K562 (cell line): Measurements from ENCODE around the gene STK32C. TPM values are rescaled to one million over a fixed set of nuclear protein-coding genes. Genes with fewer than 3 reads are reported as not detected.

Experiments
- ATF4 ChIP-seq: fragments of 450-650 bp; formaldehyde crosslinking; IDR thresholded peaks from 2 replicates; pipeline ENCODE4 v1.4.0; 2022; ENCODE audit warnings: mild to moderate bottlenecking, moderate library complexity
- E2F6 ChIP-seq, 2 experiments: IDR thresholded peaks; 2 replicates each; pipeline ENCODE4 v1.6.1; 2011; ENCODE audit warnings: borderline replicate concordance in 1 of 2, control low read depth in 1 of 2, low read depth in 1 of 2, low read length in 1 of 2, mild to moderate bottlenecking in 1 of 2, mixed read lengths in 1 of 2, moderate library complexity in 1 of 2; ENCODE audit not compliant: insufficient read depth in 1 of 2, insufficient read length in 1 of 2, poor library complexity in 1 of 2, severe bottlenecking in 1 of 2; ENCODE audit errors: extremely low read depth in 1 of 2
- EP300 ChIP-seq: IDR thresholded peaks from 2 replicates; pipeline ENCODE4 v1.6.1; 2012; ENCODE audit warnings: low read length, improper control_type of control experiment
- ETS1 ChIP-seq: conservative IDR thresholded peaks from 2 replicates; pipeline ENCODE4 v1.6.1; 2011; ENCODE audit warnings: low read depth, mild to moderate bottlenecking, low read length; ENCODE audit not compliant: control insufficient read depth
- MAFG ChIP-seq: fragments of 450-650 bp; conservative IDR thresholded peaks from 2 replicates; pipeline ENCODE4 v1.6.1; 2016; ENCODE audit warnings: missing genetic modification characterization, missing compliant biosample characterization
- MCM5 ChIP-seq: fragments of 450-650 bp; IDR thresholded peaks from 2 replicates; pipeline ENCODE4 v1.6.1; 2016; ENCODE audit warnings: low read depth
- NFXL1 ChIP-seq: fragments of 450-650 bp; formaldehyde crosslinking; IDR thresholded peaks from 2 replicates; pipeline ENCODE4 v1.4.0; 2021; ENCODE audit warnings: mild to moderate bottlenecking
- SMAD4 ChIP-seq: fragments of 250-450 bp; sonication (Bioruptor Pico); conservative IDR thresholded peaks from 2 replicates; pipeline ENCODE4 v1.8.0; 2021; ENCODE audit warnings: inconsistent platforms, mild to moderate bottlenecking, moderate library complexity
- SRF ChIP-seq, 2 experiments: fragments of 250-450, 450-650 bp in 1 of 2; sonication (Bioruptor Pico) in 1 of 2; sonication (generic) in 1 of 2; formaldehyde crosslinking; IDR thresholded peaks; 2 replicates each; pipeline versions ENCODE4 v1.5.0 to v1.5.1; 2020 to 2022; ENCODE audit warnings: mild to moderate bottlenecking in 1 of 2, missing genetic modification reagents in 1 of 2
- SRSF9 ChIP-seq: fragments of 200-400 bp; formaldehyde crosslinking; IDR thresholded peaks from 2 replicates; pipeline ENCODE4 v1.6.1; 2017; ENCODE audit warnings: low read depth, low read length, borderline replicate concordance
- THAP7 ChIP-seq: fragments of 250-450 bp; sonication (Bioruptor Pico); IDR thresholded peaks from 2 replicates; pipeline ENCODE4 v1.5.0; 2021
- ZBTB26 ChIP-seq: fragments of 450-650 bp; formaldehyde crosslinking; IDR thresholded peaks from 2 replicates; pipeline ENCODE4 v1.4.0; 2022; ENCODE audit warnings: missing genetic modification characterization
- ZNF232 ChIP-seq: sonication (generic); formaldehyde crosslinking; IDR thresholded peaks from 2 replicates; pipeline ENCODE4 v1.8.0; 2022; ENCODE audit warnings: mild to moderate bottlenecking, missing genetic modification reagents
- ZNF347 ChIP-seq: fragments of 450-650 bp; formaldehyde crosslinking; IDR thresholded peaks from 2 replicates; pipeline ENCODE4 v1.4.0; 2020; ENCODE audit warnings: low read depth, mild to moderate bottlenecking, moderate library complexity
- ZNF584 ChIP-seq: fragments of 200-800 bp; sonication (Bioruptor generic); IDR thresholded peaks from 2 replicates; pipeline ENCODE4 v1.6.1; 2016; ENCODE audit warnings: low read depth, mild to moderate bottlenecking, missing genetic modification characterization, missing compliant biosample characterization
- polyA plus RNA-seq, 8 experiments: library from polyadenylated mRNA; depleted of rRNA in 4 of 8; stranded (reverse) in 5 of 8; unstranded in 3 of 8; fragments of >200 nt; fragmentation: Nextera tagmentation in 2 of 8; fragmentation: Illumina TruSeq in 1 of 8; extraction: Ambion mirVana in 2 of 8; extraction: Trizol in 1 of 8; gene quantifications; 2 replicates each; pipeline versions ENCODE4 v1.2.1 to v1.2.3, GENCODE V29; 2011 to 2014; ENCODE audit warnings: inconsistent platforms in 1 of 8, missing spikeins in 1 of 8
- total RNA-seq, 7 experiments: library from RNA; depleted of rRNA in 6 of 7; stranded (reverse); fragments of >200 nt in 6 of 7; fragmentation: Illumina TruSeq in 2 of 7; extraction: Trizol in 2 of 7; gene quantifications; 2 replicates each; pipeline versions ENCODE4 v1.2.1 to v1.2.3, GENCODE V29; 2011 to 2021; ENCODE audit warnings: low replicate concordance in 1 of 7
- TF ChIP-seq, protein P1 (sequence below): sonication (generic); formaldehyde crosslinking; IDR thresholded peaks from 2 replicates; pipeline ENCODE4 v1.8.0; 2023; ENCODE audit warnings: mild to moderate bottlenecking, missing genetic modification reagents

Gene STK32C
- total and polyA plus RNA-seq, 9 of the 15 experiments (the other 6 are each of a cell fraction or from before 2014, with no cell fraction given): 1.5 to 20.9 (median 6.5) TPM

GRCh38 chr10:132335189-132336063, 27.7 kb upstream of the STK32C start (continued):
- TF ChIP-seq ZBTB26 (CRISPR knock-in tag): no peak
- TF ChIP-seq NFXL1 (CRISPR knock-in tag): no peak
- no peak for TF ChIP-seq THAP7 (CRISPR knock-in tag)
- TF ChIP-seq SMAD4 (CRISPR knock-in tag): no peak
- TF ChIP-seq SRF (CRISPR knock-in tag; IDR thresholded peaks at IDR 0.05): no peak
- TF ChIP-seq E2F6 (IDR thresholded peaks at IDR 0.05; ENCODE audit: borderline replicate concordance in 1 of 2, extremely low read depth in 1 of 2, insufficient read depth in 1 of 2, insufficient read length in 1 of 2, low read depth in 1 of 2, low read length in 1 of 2, poor library complexity in 1 of 2, severe bottlenecking in 1 of 2): no peak
- TF ChIP-seq ZNF584 (CRISPR knock-in tag): no peak
- no peak for TF ChIP-seq ZNF347 (CRISPR knock-in tag)
- TF ChIP-seq ETS1: no peak
- no peak for TF ChIP-seq ATF4
- no peak for TF ChIP-seq ZNF232 (CRISPR knock-in tag)
- TF ChIP-seq, protein P1, sequence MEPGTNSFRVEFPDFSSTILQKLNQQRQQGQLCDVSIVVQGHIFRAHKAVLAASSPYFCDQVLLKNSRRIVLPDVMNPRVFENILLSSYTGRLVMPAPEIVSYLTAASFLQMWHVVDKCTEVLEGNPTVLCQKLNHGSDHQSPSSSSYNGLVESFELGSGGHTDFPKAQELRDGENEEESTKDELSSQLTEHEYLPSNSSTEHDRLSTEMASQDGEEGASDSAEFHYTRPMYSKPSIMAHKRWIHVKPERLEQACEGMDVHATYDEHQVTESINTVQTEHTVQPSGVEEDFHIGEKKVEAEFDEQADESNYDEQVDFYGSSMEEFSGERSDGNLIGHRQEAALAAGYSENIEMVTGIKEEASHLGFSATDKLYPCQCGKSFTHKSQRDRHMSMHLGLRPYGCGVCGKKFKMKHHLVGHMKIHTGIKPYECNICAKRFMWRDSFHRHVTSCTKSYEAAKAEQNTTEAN: no peak
- no peak; the same call in 1 of the 2 replicates for TF ChIP-seq MAFG (tag)
- TF ChIP-seq SRSF9: no peak
- TF ChIP-seq EP300: peak; percentile 50; the same call in 1 of the 2 replicates
- TF ChIP-seq MCM5: no peak
